GM12873 (cell line): ENCODE data around the gene SPDEF.

Source experiments
- TF ChIP-seq, protein P1 (sequence below): IDR thresholded peaks from 2 replicates; pipeline ENCODE4 v1.5.1; 2012; ENCODE audit warnings: low read depth, mild to moderate bottlenecking, moderate library complexity, low read length, control low read depth; ENCODE audit not compliant: insufficient read depth; ENCODE audit errors: missing control alignments

Gene SPDEF

GRCh38 chr6:34491091-34491430 lies 65.1 kb downstream of the SPDEF start:
- TF ChIP-seq, protein P1, sequence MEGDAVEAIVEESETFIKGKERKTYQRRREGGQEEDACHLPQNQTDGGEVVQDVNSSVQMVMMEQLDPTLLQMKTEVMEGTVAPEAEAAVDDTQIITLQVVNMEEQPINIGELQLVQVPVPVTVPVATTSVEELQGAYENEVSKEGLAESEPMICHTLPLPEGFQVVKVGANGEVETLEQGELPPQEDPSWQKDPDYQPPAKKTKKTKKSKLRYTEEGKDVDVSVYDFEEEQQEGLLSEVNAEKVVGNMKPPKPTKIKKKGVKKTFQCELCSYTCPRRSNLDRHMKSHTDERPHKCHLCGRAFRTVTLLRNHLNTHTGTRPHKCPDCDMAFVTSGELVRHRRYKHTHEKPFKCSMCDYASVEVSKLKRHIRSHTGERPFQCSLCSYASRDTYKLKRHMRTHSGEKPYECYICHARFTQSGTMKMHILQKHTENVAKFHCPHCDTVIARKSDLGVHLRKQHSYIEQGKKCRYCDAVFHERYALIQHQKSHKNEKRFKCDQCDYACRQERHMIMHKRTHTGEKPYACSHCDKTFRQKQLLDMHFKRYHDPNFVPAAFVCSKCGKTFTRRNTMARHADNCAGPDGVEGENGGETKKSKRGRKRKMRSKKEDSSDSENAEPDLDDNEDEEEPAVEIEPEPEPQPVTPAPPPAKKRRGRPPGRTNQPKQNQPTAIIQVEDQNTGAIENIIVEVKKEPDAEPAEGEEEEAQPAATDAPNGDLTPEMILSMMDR: no peak

GRCh38 chr6:34490390-34491090 lies 65.6 kb downstream of the SPDEF start:
- TF ChIP-seq, protein P1: no peak

DNA sequence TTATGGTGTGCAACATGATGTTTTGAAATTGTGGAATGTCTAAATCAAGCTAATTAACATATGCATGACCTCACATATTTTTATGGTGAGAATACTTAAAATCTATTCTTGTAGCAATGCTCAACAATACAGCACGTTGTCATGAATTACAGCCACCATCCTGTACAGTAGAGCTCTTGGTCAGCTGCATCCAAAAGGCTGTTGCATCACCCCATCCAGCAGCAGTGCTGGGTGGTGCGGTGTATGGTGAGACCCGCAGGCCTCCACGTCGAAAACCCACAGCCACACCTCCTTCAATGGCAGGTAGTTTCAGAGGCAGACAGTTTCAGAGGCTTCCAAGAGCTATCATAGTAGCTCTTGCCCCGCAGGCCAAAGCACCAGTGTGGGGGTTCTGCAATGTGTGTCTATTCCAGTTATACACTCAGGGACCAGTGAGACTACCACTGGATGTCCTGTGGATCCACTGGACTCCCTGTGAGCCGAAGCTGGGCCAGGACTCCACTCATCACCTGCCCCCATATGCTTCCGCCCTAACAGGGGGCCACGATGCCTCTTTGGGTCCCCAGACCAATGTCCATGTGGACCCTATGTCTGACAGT lies 66.8 kb downstream of the SPDEF start:
- TF ChIP-seq, protein P1: no peak
